ENCODE results near the gene WDFY4.

WDFY4 gene

GRCh38 chr10:48764486-48764885 lies 79.8 kb downstream of the WDFY4 start:
- no peaks in the 10 kb centered on the region for H3K4me1 ChIP-seq (ENCODE audit: insufficient read depth, poor library complexity, severe bottlenecking)
- no peak for TF ChIP-seq CTCF (IDR thresholded peaks at IDR 0.05; ENCODE audit: poor library complexity, severe bottlenecking)
- no peak overlapping the region for H3K27ac ChIP-seq (ENCODE audit: poor library complexity, severe bottlenecking)
- H3K36me3 ChIP-seq (ENCODE audit: low read depth): no peaks in the 10 kb centered on the region
- H3K4me3 ChIP-seq (ENCODE audit: severe bottlenecking): no peak overlapping the region
- no peaks in the 10 kb centered on the region for H3K27me3 ChIP-seq (ENCODE audit: insufficient read depth, poor library complexity, severe bottlenecking)
- ATAC-seq (ENCODE audit: low read depth): no peak
- DNase-seq (ENCODE audit: low spot score): no peak
- no peaks in the 10 kb centered on the region for H3K9me3 ChIP-seq (ENCODE audit: severe bottlenecking)

DNA sequence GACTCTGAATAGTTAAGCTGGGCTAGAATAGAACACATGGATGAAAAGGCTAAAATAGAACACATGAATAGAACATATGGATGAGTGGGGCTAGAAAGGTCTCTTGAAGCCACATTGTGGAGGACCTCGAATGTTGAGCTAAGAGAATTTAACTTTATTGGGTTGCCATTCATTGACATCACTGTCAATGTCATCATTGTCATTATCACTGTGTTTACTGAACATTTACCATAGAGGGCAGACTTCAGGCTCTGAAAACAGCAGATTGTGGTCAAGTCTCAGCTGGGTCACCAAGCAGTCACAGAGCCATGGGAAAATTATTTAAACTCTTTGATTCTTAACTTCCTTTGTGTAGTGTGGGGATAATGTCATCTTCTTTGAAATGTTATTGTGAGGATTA lies 80.4 kb downstream of the WDFY4 start:
- Histone ChIP-seq H3K4me1 (ENCODE audit: insufficient read depth, poor library complexity, severe bottlenecking) (no peaks in the 10 kb centered on the region), H3K27me3 (ENCODE audit: insufficient read depth, poor library complexity, severe bottlenecking) (no peaks in the 10 kb centered on the region), H3K4me3 (ENCODE audit: severe bottlenecking) (no peak overlapping the region), H3K27ac (ENCODE audit: poor library complexity, severe bottlenecking) (no peak overlapping the region), H3K36me3 (ENCODE audit: low read depth) (no peaks in the 10 kb centered on the region), H3K9me3 (ENCODE audit: severe bottlenecking) (no peaks in the 10 kb centered on the region)
- ATAC-seq (ENCODE audit: low read depth): no peak
- TF ChIP-seq CTCF (IDR thresholded peaks at IDR 0.05; ENCODE audit: poor library complexity, severe bottlenecking): no peak
- no peak for DNase-seq (ENCODE audit: low spot score)

DNA sequence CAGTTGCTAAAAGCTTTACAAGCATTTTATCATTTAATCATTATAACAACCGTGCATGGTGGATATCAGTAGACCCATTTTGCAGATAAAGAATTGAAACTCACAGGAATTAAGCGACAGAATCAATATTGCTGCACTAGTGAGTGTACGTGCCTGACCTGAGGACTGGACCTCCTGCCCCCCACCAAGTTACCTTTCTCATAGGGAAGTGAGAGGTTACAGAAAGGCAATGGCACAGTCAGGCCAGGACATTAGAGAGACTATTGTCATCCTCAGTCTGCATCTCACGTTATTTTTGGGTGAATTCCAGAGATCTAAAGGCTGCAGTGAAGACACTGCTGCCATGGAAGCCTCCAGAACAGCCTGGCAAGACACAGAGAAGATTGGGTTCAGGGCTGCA lies 80.9 kb downstream of the WDFY4 start:
- ATAC-seq (ENCODE audit: low read depth): no peak

GRCh38 chr10:48767373-48768143 lies 82.9 kb downstream of the WDFY4 start:
- Histone ChIP-seq H3K9me3 (ENCODE audit: severe bottlenecking) (no peaks in the 10 kb centered on the region), H3K4me1 (ENCODE audit: insufficient read depth, poor library complexity, severe bottlenecking) (no peaks in the 10 kb centered on the region), H3K27ac (ENCODE audit: poor library complexity, severe bottlenecking) (no peak overlapping the region), H3K36me3 (ENCODE audit: low read depth) (no peaks in the 10 kb centered on the region), H3K27me3 (ENCODE audit: insufficient read depth, poor library complexity, severe bottlenecking) (no peaks in the 10 kb centered on the region), H3K4me3 (ENCODE audit: severe bottlenecking) (no peak overlapping the region)
- TF ChIP-seq CTCF (IDR thresholded peaks at IDR 0.05; ENCODE audit: poor library complexity, severe bottlenecking): no peak
- ATAC-seq (ENCODE audit: low read depth): no peak
- DNase-seq (ENCODE audit: low spot score): no peak

More for the DNA sequence above, 80.9 kb downstream of the WDFY4 start:
- no peak for TF ChIP-seq CTCF (IDR thresholded peaks at IDR 0.05; ENCODE audit: poor library complexity, severe bottlenecking)
- Histone ChIP-seq H3K27me3 (ENCODE audit: insufficient read depth, poor library complexity, severe bottlenecking) (no peaks in the 10 kb centered on the region), H3K4me1 (ENCODE audit: insufficient read depth, poor library complexity, severe bottlenecking) (no peaks in the 10 kb centered on the region), H3K4me3 (ENCODE audit: severe bottlenecking) (no peak overlapping the region), H3K9me3 (ENCODE audit: severe bottlenecking) (no peaks in the 10 kb centered on the region), H3K27ac (ENCODE audit: poor library complexity, severe bottlenecking) (no peak overlapping the region), H3K36me3 (ENCODE audit: low read depth) (no peaks in the 10 kb centered on the region)
- DNase-seq (ENCODE audit: low spot score): no peak

DNA sequence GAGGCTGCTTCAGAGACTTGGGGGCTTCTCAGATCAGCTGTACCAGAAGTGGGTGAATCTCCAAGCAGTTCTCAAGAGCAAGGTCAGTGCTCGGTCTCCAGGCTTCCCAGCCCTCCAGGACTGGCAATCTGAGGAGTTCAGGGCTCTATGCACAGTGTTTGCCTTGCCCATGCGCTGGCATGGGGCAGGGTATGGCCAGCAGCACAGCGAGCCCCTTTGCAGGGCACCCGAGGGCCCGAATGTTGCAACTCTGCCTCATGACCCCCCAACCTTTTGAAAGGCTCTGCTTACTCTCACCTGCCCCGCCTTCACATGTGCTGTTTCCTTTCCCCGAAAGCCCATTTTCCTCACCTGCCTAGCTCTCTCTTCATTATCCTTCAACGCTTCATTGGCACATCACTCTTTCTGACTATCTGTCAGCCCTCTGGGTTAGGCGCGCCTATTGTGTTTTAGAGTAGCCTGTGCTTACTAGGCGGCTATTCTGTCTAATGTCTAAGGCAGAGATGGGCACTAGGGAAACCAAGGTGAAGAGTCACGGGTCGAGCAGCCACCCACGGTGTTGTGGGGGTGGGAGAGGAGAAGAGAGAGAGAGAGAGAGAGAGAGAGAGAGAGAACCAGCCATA lies 83.6 kb downstream of the WDFY4 start:
- no peak for DNase-seq (ENCODE audit: low spot score)
- H3K27me3 ChIP-seq (ENCODE audit: insufficient read depth, poor library complexity, severe bottlenecking): no peaks in the 10 kb centered on the region
- no peaks in the 10 kb centered on the region for H3K4me1 ChIP-seq (ENCODE audit: insufficient read depth, poor library complexity, severe bottlenecking)
- ATAC-seq (ENCODE audit: low read depth): no peak
- H3K36me3 ChIP-seq (ENCODE audit: low read depth): no peaks in the 10 kb centered on the region
- no peak overlapping the region for H3K27ac ChIP-seq (ENCODE audit: poor library complexity, severe bottlenecking)
- H3K9me3 ChIP-seq (ENCODE audit: severe bottlenecking): no peaks in the 10 kb centered on the region
- no peak for TF ChIP-seq CTCF (IDR thresholded peaks at IDR 0.05; ENCODE audit: poor library complexity, severe bottlenecking)
- no peak overlapping the region for H3K4me3 ChIP-seq (ENCODE audit: severe bottlenecking)
